CD14-positive monocyte (primary cell): ENCODE results near the gene PPP2R3B. TPM values are rescaled to one million over a fixed set of nuclear protein-coding genes. Genes with fewer than 3 reads are reported as not detected.

ENCODE experiments used
- DNase-seq, 3 donors: peaks; one replicate each; pipeline ENCODE4 v3.0.0-alpha.2; 2011 to 2022
- H2AFZ ChIP-seq: 2 replicates; pipeline ENCODE4 v1.6.0; 2012; ENCODE audit warnings: mild to moderate bottlenecking, low read depth, low read length, inconsistent platforms; ENCODE audit not compliant: insufficient read depth, poor library complexity, severe bottlenecking
- H3K27ac ChIP-seq, 2 donors: 1 replicate in 1 of 2; 2 replicates in 1 of 2; pipeline ENCODE4 v1.5.1; 2012 to 2013; ENCODE audit warnings: low read length in 2 of 2, control low read depth in 1 of 2, inconsistent platforms in 1 of 2, low read depth in 1 of 2, mild to moderate bottlenecking in 1 of 2
- H3K27me3 ChIP-seq, 2 donors: one replicate each; pipeline versions ENCODE4 v1.6.0 to v1.6.1; 2011 to 2013; ENCODE audit warnings: low read length in 2 of 2; ENCODE audit not compliant: control insufficient read depth in 2 of 2, insufficient read depth in 2 of 2
- H3K36me3 ChIP-seq, 2 donors: replicated peaks in 1 of 2; 1 replicate in 1 of 2; 2 replicates in 1 of 2; pipeline versions ENCODE4 v1.5.1 to v1.6.1; 2012 to 2013; ENCODE audit warnings: low read length in 2 of 2, control low read depth in 1 of 2, inconsistent platforms in 1 of 2, mild to moderate bottlenecking in 1 of 2; ENCODE audit not compliant: insufficient read depth in 2 of 2, control insufficient read depth in 1 of 2
- H3K4me1 ChIP-seq, 2 donors: 1 replicate in 1 of 2; 2 replicates in 1 of 2; pipeline versions ENCODE4 v1.5.1 to v1.6.1; 2012 to 2013; ENCODE audit warnings: low read length in 2 of 2, control low read depth in 1 of 2, inconsistent platforms in 1 of 2, mild to moderate bottlenecking in 1 of 2, moderate library complexity in 1 of 2; ENCODE audit not compliant: insufficient read depth in 2 of 2, control insufficient read depth in 1 of 2
- H3K4me2 ChIP-seq: replicated peaks from 2 replicates; pipeline ENCODE3; 2012; ENCODE audit warnings: low read length, moderate library complexity, mild to moderate bottlenecking; ENCODE audit not compliant: poor library complexity, severe bottlenecking; ENCODE audit errors: extremely low read depth
- H3K4me3 ChIP-seq, 3 experiments: fragments of 200-600 bp in 1 of 3; sonication (generic) in 1 of 3; replicated peaks in 1 of 3; 1 replicate in 2 of 3; 2 replicates in 1 of 3; pipeline ENCODE4 v1.5.1; 2011 to 2013; ENCODE audit warnings: low read length in 3 of 3, mild to moderate bottlenecking in 3 of 3, control low read depth in 2 of 3, low read depth in 2 of 3, inconsistent platforms in 1 of 3, moderate library complexity in 1 of 3
- H3K79me2 ChIP-seq: 2 replicates; pipeline ENCODE4 v1.6.0; 2012; ENCODE audit warnings: mild to moderate bottlenecking, control low read depth, inconsistent platforms, low read length, moderate library complexity; ENCODE audit not compliant: insufficient read depth
- H3K9ac ChIP-seq: 2 replicates; pipeline ENCODE4 v1.6.0; 2017; ENCODE audit warnings: low read length, mild to moderate bottlenecking; ENCODE audit not compliant: insufficient read depth, poor library complexity, severe bottlenecking
- H3K9me3 ChIP-seq, 2 donors: replicated peaks in 1 of 2; 1 replicate in 1 of 2; 2 replicates in 1 of 2; pipeline versions ENCODE4 v1.5.1 to v1.6.1; 2012 to 2013; ENCODE audit warnings: low read length in 2 of 2, control low read depth in 1 of 2; ENCODE audit not compliant: control insufficient read depth in 1 of 2, insufficient read depth in 1 of 2
- H4K20me1 ChIP-seq: 2 replicates; pipeline ENCODE4 v1.6.0; 2012; ENCODE audit warnings: mild to moderate bottlenecking, low read length, control low read depth, moderate library complexity; ENCODE audit not compliant: insufficient read depth
- H3K27ac Mint-ChIP-seq, 7 donors: one replicate each; pipeline ENCODE4 v1.8.0; 2020; ENCODE audit warnings: mild to moderate bottlenecking in 7 of 7, mixed read lengths in 7 of 7, moderate library complexity in 6 of 7, inconsistent platforms in 2 of 7
- H3K27me3 Mint-ChIP-seq, 3 donors: one replicate each; pipeline ENCODE4 v1.8.0; 2021 to 2022; ENCODE audit warnings: low read depth in 3 of 3, mild to moderate bottlenecking in 3 of 3, mixed read lengths in 3 of 3, moderate library complexity in 3 of 3, inconsistent platforms in 1 of 3
- H3K36me3 Mint-ChIP-seq, 2 donors: one replicate each; pipeline ENCODE4 v1.8.0; 2020; ENCODE audit warnings: mixed read lengths in 2 of 2, inconsistent platforms in 1 of 2, mild to moderate bottlenecking in 1 of 2
- H3K4me1 Mint-ChIP-seq: one replicate; pipeline ENCODE4 v1.8.0; 2020; ENCODE audit warnings: mild to moderate bottlenecking, mixed read lengths
- H3K4me3 Mint-ChIP-seq, 2 donors: one replicate each; pipeline ENCODE4 v1.8.0; 2020; ENCODE audit warnings: mild to moderate bottlenecking in 2 of 2, mixed read lengths in 2 of 2, moderate library complexity in 1 of 2
- H3K9me3 Mint-ChIP-seq, 7 donors: one replicate each; pipeline ENCODE4 v1.8.0; 2020 to 2022; ENCODE audit warnings: mixed read lengths in 7 of 7, mild to moderate bottlenecking in 6 of 7, moderate library complexity in 6 of 7, inconsistent platforms in 2 of 7
- CTCF ChIP-seq: fragments of 200-600 bp; IDR thresholded peaks from one replicate; pipeline ENCODE4 v1.8.0; 2022; ENCODE audit warnings: antibody characterized with exemption, mild to moderate bottlenecking
- WGBS: methylation state at CpG from one replicate; pipeline ENCODE4 v1.1.5; 2013; ENCODE audit warnings: missing lambda C conversion rate; ENCODE audit not compliant: insufficient coverage; 5-methylcytosine and 5-hydroxymethylcytosine counted together
- intact Hi-C, 2 donors: fragments of 100-400 bp; cut with micrococcal nuclease; formaldehyde crosslinking; loops; one replicate each; pipeline versions ENCODE4 v1.15.0 to v1.15.1; 2023
- polyA plus RNA-seq, 3 donors: library from polyadenylated mRNA; depleted of rRNA in 1 of 3; unstranded in 2 of 3; stranded (reverse) in 1 of 3; fragments of 300-500 nt in 2 of 3; fragments of >200 nt in 1 of 3; fragmentation: Illumina TruSeq in 2 of 3; gene quantifications; 1 replicate in 2 of 3; 2 replicates in 1 of 3; pipeline ENCODE4 v1.2.3, GENCODE V29; 2012 to 2021

PPP2R3B gene
- polyA plus RNA-seq, 3 donors, result 2.1 to 9.0 (median 2.3) TPM

GRCh38 chrX:397575-397974 lies 10.9 kb upstream of the PPP2R3B start:
- H3K4me3 ChIP-seq, result no peak overlapping the region
- no peaks in the 10 kb centered on the region for H3K4me1 ChIP-seq
- no peaks in the 10 kb centered on the region for H3K9me3 ChIP-seq
- Mint-ChIP-seq H3K36me3 (no peaks in the 10 kb centered on the region), H3K27me3 (peaks cover 2 to 4% (median 2%) of the 10 kb centered on the region in 3 donors), H3K4me1 (no peaks in the 10 kb centered on the region), H3K27ac (no peak overlapping the region), H3K9me3 (peaks cover 0 to 10% (median 2%) of the 10 kb centered on the region in 7 donors), H3K4me3 (no peak overlapping the region)
- no peak for DNase-seq
- no peaks in the 10 kb centered on the region for H3K36me3 ChIP-seq
- WGBS, result 63% methylated on average over 14 of the region's 20 CpGs
- intact Hi-C loops, result no loop called here
- no peaks in the 10 kb centered on the region for H3K27me3 ChIP-seq
- H3K27ac ChIP-seq, result no peak overlapping the region
- no peak overlapping the region for H3K9ac ChIP-seq
- H4K20me1 ChIP-seq, result no peaks in the 10 kb centered on the region
- H2AFZ ChIP-seq, result no peak overlapping the region
- no peak for TF ChIP-seq CTCF
- H3K79me2 ChIP-seq, result no peaks in the 10 kb centered on the region
- no peak overlapping the region for H3K4me2 ChIP-seq

GRCh38 chrX:394830-395229 lies 8.1 kb upstream of the PPP2R3B start:
- no peak overlapping the region for H2AFZ ChIP-seq
- Mint-ChIP-seq H3K4me1 (no peaks in the 10 kb centered on the region), H3K9me3 (peaks cover 0 to 10% (median 2%) of the 10 kb centered on the region in 7 donors), H3K36me3 (no peaks in the 10 kb centered on the region), H3K4me3 (no peak overlapping the region), H3K27ac (no peak overlapping the region), H3K27me3 (peaks cover 2 to 4% (median 4%) of the 10 kb centered on the region in 3 donors)
- no peaks in the 10 kb centered on the region for H3K4me1 ChIP-seq
- intact Hi-C loops, result no loop called here
- H3K4me2 ChIP-seq, result no peak overlapping the region
- DNase-seq, result no peak
- TF ChIP-seq CTCF, result no peak
- no peak overlapping the region for H3K4me3 ChIP-seq
- H3K36me3 ChIP-seq, result no peaks in the 10 kb centered on the region
- H4K20me1 ChIP-seq, result no peaks in the 10 kb centered on the region
- H3K9me3 ChIP-seq, result no peaks in the 10 kb centered on the region
- 97% methylated on average over 3 of the region's 7 CpGs for WGBS
- no peaks in the 10 kb centered on the region for H3K27me3 ChIP-seq
- no peak overlapping the region for H3K9ac ChIP-seq
- no peak overlapping the region for H3K27ac ChIP-seq
- no peaks in the 10 kb centered on the region for H3K79me2 ChIP-seq
